Measurements from ENCODE around the gene PAPPA. TPM values are rescaled to one million over a fixed set of nuclear protein-coding genes. Genes with fewer than 3 reads are reported as not detected.

PAPPA gene
- total and polyA plus RNA-seq, 8 donors, result 0.45 to 11.7 (median 1.9) TPM

DNA sequence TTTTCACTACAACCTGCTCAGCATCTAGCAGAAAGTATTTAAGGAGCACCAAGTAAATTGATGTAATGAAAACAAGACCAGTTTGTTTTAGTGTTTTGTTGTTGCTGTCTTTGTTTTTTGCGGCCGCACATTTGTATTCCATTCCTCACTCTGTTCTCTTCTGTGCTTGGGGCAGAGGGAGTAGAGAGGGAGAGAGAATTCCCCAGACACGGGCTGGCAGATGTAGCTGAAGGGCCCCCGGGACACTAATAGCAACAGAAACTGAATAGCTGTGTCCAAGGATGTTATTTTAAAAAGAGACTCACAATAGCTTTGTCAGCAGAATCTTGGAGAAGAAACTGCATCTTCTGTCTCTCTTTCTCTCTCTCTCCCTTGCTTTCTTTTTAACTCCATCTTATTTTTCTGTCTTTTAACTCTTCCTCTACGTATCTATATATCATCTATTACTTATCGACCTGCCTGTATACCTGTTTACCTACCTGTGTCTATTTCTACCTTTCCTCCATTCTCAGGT, 145.3 kb downstream of the PAPPA start:
- Histone ChIP-seq H3K36me3 (peaks cover 0 to 4% (median 0%) of the 10 kb centered on the region in 4 donors), H3K9me3 (no peaks in the 10 kb centered on the region), H3K27ac (no peak overlapping the region), H3K4me3 (no peak overlapping the region), H3K27me3 (no peaks in the 10 kb centered on the region), H3K4me1 (no peaks in the 10 kb centered on the region)
- TF ChIP-seq EP300 (IDR thresholded peaks at IDR 0.05) (no peak), POLR2A (IDR thresholded peaks at IDR 0.05) (no peak), POLR2AphosphoS5 (IDR thresholded peaks at IDR 0.05) (no peak)
- TF ChIP-seq, protein P1, sequence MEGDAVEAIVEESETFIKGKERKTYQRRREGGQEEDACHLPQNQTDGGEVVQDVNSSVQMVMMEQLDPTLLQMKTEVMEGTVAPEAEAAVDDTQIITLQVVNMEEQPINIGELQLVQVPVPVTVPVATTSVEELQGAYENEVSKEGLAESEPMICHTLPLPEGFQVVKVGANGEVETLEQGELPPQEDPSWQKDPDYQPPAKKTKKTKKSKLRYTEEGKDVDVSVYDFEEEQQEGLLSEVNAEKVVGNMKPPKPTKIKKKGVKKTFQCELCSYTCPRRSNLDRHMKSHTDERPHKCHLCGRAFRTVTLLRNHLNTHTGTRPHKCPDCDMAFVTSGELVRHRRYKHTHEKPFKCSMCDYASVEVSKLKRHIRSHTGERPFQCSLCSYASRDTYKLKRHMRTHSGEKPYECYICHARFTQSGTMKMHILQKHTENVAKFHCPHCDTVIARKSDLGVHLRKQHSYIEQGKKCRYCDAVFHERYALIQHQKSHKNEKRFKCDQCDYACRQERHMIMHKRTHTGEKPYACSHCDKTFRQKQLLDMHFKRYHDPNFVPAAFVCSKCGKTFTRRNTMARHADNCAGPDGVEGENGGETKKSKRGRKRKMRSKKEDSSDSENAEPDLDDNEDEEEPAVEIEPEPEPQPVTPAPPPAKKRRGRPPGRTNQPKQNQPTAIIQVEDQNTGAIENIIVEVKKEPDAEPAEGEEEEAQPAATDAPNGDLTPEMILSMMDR (IDR thresholded peaks at IDR 0.05), result no peak
- WGBS, 5 donors, result 62 to 72% (median 70%) methylated on average over 6 of the region's 6 CpGs
- intact Hi-C loops (cut with DNase I; ENCODE audit: low total_unique reads), result no loop called here
- DNase-seq, result no peak

DNA sequence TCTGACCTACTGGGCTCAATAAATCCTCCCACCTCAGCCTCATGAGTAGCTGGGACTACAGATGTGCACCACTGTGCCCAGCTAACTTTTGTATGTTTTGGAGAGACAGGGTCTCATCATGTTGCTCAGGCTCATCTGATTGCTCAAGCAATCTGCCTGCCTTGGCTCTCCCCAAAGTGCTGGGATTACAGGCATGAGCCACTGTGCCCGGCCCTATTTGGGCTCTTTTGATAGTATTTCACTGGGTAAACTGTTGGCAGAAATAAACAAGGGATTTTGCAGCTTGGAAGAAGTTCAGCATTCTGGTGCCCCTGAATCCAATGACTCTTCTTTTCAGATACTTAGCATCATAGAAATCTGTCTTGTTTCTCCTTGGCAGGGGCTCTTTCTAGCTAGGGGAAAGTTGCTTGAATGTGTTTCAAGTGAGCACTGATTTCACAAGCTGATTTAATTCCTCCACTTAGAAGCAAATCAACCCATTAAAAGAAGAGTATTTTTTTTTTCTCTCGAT, 146.8 kb downstream of the PAPPA start:
- Histone ChIP-seq H3K36me3 (peaks cover 0 to 4% (median 0%) of the 10 kb centered on the region in 4 donors), H3K4me3 (no peak overlapping the region), H3K27ac (no peak overlapping the region), H3K27me3 (no peaks in the 10 kb centered on the region), H3K4me1 (no peaks in the 10 kb centered on the region), H3K9me3 (no peaks in the 10 kb centered on the region)
- TF ChIP-seq POLR2A (IDR thresholded peaks at IDR 0.05) (no peak), POLR2AphosphoS5 (IDR thresholded peaks at IDR 0.05) (no peak), EP300 (IDR thresholded peaks at IDR 0.05) (no peak)
- TF ChIP-seq, protein P1 (IDR thresholded peaks at IDR 0.05), result no peak
- DNase-seq, result no peak
- intact Hi-C loops (cut with DNase I; ENCODE audit: low total_unique reads), result no loop called here
- 59 to 85% (median 72%) methylated on average over 2 of the region's 2 CpGs for WGBS, 5 donors

DNA sequence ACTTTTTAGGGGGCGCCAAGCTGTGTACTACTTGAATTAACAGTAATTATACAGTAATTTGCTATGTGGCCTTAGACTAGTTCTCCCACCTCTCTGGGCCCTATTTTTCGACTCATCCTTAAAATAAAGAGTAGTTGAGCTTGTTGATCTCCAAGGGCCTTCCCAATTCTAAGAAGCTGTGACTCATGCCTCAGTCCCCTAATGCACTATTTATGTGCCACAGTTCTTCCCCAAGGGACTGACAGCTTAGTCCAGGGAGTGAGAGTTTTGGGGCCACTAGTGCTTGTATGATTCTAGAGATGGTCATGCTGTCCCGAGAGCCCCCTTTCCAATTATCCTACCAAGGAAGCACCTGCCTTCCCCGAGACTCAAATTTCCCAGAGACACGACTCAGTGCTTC, 149.7 kb downstream of the PAPPA start:
- no peak overlapping the region for H3K4me3 ChIP-seq
- no peaks in the 10 kb centered on the region for H3K9me3 ChIP-seq
- intact Hi-C loops (cut with DNase I; ENCODE audit: low total_unique reads), result no loop called here
- no peaks in the 10 kb centered on the region for H3K27me3 ChIP-seq
- no peaks in the 10 kb centered on the region for H3K4me1 ChIP-seq
- no peak for DNase-seq
- H3K36me3 ChIP-seq, result peaks cover 0 to 4% (median 0%) of the 10 kb centered on the region in 4 donors
- TF ChIP-seq POLR2A (IDR thresholded peaks at IDR 0.05) (no peak), POLR2AphosphoS5 (IDR thresholded peaks at IDR 0.05) (no peak), EP300 (IDR thresholded peaks at IDR 0.05) (no peak)
- TF ChIP-seq, protein P1 (IDR thresholded peaks at IDR 0.05), result no peak
- WGBS, 5 donors, result 80 to 92% (median 82%) methylated on average over 5 of the region's 5 CpGs
- no peak overlapping the region for H3K27ac ChIP-seq

DNA sequence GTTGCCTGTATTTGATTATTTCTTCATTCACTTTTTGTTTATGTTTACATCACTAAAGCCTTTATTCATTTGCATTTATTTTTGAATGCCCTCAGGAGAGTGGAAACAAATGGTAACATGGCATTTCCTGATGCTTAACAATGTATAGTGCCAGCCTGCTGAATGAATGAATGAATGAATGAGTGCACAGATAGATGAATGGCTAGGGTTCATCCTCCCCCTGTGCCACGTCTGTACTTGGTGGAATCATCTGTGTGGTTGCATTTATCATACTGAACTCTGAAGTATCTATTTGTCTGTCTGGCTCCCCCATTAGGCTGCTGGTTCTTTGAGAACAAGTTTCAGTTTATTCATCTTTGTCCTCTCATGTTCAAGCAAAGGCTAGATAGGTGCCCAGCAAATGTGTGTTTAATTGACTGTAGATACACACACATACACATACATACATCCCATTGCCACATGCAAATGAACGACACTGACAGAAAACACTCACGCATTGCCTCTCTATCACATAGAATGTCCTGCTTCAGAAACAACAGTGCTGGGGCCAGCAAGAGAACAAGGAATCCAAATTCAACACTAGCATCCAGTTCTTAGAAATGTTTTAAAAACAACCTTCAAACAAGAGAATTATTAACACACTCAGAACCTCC, 150.4 kb downstream of the PAPPA start:
- H3K4me1 ChIP-seq, result no peaks in the 10 kb centered on the region
- no peak for TF ChIP-seq POLR2AphosphoS5 (IDR thresholded peaks at IDR 0.05)
- no peak for TF ChIP-seq POLR2A (IDR thresholded peaks at IDR 0.05)
- TF ChIP-seq, protein P1 (IDR thresholded peaks at IDR 0.05), result no peak
- TF ChIP-seq EP300 (IDR thresholded peaks at IDR 0.05), result no peak
- intact Hi-C loops (cut with DNase I; ENCODE audit: low total_unique reads), result no loop called here
- H3K9me3 ChIP-seq, result no peaks in the 10 kb centered on the region
- no peak overlapping the region for H3K27ac ChIP-seq
- 59 to 70% (median 67%) methylated on average over 3 of the region's 3 CpGs for WGBS, 5 donors
- DNase-seq, result no peak
- peaks cover 0 to 4% (median 0%) of the 10 kb centered on the region in 4 donors for H3K36me3 ChIP-seq
- H3K4me3 ChIP-seq, result no peak overlapping the region
- H3K27me3 ChIP-seq, result no peaks in the 10 kb centered on the region
